IPS DF 4.7 (cell line): Measurements from ENCODE around the gene TRIM36.

Experiments
- DNase-seq: peaks from one replicate; pipeline ENCODE4 v3.0.0-alpha.2; 2013; ENCODE audit warnings: low spot score; ENCODE audit errors: extremely low read depth

The TRIM36 gene, protein sequence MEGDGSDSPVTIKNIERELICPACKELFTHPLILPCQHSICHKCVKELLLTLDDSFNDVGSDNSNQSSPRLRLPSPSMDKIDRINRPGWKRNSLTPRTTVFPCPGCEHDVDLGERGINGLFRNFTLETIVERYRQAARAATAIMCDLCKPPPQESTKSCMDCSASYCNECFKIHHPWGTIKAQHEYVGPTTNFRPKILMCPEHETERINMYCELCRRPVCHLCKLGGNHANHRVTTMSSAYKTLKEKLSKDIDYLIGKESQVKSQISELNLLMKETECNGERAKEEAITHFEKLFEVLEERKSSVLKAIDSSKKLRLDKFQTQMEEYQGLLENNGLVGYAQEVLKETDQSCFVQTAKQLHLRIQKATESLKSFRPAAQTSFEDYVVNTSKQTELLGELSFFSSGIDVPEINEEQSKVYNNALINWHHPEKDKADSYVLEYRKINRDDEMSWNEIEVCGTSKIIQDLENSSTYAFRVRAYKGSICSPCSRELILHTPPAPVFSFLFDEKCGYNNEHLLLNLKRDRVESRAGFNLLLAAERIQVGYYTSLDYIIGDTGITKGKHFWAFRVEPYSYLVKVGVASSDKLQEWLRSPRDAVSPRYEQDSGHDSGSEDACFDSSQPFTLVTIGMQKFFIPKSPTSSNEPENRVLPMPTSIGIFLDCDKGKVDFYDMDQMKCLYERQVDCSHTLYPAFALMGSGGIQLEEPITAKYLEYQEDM

DNA sequence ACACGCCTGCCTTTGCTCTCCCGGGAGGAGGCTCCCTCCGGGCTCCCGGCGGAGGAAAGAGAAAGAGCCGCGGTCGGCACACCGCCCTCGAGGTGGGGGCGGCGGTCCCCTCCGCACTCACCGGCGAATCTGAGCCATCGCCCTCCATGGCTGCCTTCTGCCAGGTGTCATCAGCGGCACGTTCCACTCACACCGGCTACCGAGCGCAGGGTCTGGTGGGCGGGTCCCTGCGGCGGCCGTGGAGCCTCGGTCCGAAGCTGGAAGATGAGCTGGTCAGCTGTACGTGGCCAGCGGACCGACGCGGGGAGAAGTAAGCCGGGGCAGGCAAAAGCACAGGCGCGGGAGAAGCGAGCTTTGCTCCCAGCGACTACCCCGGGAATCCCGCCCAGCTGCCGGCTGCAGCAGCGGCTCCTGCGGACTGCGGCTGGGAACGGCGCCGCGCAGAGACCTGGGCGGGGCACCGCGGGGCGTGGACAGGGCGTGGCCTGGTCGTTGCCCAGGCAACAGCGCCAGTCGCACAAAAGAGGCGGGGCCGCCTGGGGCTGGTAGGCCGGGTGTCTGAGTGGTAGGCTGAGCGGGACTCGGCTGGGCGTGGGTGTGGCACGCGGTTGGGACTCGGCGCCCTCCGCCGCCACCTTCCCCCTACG is at the start of gene TRIM36:
TSS of gene TRIM36 (minus strand) at position 422 of the 647 bp plus-strand sequence. CDS start at position 148, 274 bp downstream.
- DNase-seq, result no peak

DNA sequence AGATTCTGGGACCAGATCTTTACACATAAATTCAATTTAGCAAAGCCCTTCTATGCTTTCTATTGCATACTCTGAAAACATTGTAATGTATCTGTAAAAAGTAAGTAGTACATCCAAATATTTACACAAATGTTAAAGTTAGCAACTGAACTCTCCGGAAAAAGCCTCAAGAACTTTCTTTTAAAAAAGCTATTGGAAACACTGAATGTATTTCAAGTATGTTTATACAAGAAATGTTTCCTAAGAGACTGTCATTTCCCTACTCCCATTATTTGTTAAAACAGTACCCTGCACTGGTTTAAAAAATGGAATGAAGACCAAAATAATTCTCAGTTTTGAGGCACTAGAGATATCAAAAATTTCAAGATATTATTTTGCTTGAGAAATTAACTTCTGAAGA is 44.8 kb upstream of the TRIM36 start:
- no peak for DNase-seq

DNA sequence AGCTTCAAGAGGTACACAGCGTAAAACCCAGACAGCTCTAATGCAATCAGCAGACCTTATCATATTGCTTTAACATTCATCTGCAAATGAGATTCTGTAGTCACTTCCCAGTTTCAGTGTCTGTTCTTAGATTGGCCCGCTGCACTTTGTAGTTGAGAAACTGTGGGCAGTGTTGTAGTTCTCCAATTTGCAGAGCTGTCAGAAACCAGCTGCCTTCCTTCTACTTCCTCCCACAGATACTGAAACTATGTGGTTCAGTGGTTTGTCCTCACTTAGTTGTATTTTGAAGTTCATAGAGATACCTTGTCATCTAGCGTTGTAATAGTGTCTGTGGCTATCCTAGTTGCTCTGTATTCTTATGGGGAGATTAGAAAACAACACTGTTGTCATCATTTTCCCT is 39.6 kb upstream of the TRIM36 start:
- no peak for DNase-seq

DNA sequence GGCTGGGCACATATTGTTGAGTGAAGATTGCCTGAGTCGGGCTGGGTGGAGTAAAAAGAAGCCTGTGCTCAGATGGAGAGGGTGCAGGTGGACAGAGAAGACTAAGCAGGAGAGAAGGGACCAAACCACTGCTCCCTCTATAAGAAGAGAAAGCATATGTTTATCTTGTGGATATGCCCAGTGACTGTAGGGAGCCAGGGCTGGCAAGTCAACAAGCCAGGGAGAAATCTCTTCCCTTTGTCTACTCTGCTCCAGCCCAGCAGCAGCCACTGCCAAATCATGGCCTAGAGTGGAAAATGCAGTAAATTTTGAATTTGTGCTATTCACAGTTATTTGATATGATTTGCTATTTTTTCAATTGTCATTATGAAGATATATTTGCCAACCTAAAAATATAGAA is 33.2 kb upstream of the TRIM36 start:
- no peak for DNase-seq

DNA sequence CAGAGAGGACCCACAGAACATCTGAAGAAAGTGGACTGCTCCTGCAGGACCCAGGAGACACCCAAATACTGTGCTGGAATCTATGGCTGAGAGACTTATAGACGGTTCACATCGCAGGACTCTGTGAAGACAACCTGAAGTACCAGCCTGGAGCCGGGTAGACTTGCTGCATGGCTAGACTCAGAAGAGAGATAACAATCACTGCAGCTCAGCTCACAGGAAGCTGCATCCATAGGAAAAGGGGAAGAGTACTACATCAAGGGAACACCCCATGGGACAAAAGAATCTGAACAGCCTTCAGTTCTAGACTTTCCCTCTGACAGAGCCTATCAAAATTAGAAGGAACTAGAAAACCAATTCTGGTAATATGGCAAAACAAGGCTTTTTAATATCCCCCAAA is 26.5 kb upstream of the TRIM36 start:
- no peak for DNase-seq

DNA sequence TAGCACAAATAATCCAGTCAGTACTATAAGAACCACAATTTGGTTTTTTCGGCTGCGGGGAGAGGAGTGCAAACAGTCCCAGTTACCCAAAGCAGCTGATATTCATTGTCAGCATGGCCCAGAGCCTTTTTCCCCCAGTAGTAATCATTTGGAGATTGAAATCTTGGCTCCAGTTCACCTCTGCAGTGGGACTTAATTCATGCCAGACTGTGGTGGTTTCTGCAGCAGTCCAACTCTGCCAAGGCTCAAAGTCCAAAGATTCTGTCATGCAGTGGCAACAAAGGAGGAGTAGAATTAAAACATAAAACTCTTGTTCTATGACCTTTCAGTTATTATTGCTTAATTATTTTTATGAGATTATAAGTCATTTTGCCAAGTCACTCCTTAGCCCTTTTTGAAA is 25.0 kb upstream of the TRIM36 start:
- no peak for DNase-seq

DNA sequence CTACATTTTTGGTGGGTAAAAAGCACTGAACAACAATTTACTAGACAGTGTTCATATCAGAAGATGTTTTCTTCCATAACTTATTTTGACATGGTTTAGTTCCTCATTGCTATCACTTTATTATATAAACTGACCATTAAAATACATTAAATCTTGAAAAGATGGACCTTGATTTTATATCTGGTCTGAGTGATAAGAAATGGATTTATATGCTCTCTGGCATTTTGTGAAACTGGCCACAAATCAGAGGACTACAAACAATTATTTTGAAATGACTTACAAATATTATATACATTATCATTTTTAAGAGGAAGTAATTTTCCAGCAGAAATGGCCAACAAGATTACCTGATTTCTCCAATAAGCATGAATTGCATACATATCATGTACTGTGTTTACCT is 23.6 kb upstream of the TRIM36 start:
- no peak for DNase-seq

DNA sequence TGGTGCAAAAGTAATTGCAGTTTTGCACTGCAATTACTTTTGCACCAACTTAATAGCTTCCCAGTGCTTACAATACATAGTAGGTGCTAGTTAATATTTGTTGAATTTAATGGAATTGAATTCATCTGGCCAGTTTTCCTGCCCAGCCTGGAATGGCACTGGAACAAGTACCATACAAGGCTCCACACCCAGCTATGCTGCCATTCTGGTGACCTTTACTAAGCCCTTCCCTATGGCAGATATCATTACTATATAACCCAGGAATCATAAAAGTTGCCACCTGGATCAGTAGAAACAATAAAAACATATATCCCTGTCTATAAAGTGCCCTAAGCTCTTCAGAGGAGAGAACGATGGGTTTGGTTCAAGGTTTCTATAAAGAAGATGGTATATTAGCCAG is 22.4 kb upstream of the TRIM36 start:
- DNase-seq, result no peak

DNA sequence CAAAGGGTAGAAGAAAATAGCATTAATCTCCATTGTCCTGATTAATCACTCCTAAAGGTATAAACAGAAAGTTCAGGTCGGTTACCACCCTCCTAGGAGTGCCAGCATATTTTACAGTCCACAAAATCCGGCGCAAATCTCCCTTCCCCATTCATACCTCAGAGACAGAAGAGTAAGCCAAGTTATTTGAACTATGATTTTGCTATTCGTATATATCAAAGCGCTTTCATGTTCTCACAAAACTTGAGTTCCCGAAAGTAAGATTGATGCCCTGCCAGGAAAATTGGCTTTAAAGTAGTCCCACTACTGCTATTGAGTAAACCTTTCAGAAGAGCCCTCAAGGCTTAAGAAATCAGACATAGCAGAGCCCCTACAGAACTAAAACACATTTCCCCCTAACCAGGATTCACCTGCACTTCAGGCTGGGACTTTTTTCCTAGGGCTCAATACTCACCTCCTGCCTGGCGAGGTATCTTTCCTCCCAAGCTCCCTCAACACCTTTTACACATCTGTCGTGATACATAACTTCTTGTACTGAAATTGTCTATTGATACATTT is 21.8 kb upstream of the TRIM36 start:
- no peak for DNase-seq

DNA sequence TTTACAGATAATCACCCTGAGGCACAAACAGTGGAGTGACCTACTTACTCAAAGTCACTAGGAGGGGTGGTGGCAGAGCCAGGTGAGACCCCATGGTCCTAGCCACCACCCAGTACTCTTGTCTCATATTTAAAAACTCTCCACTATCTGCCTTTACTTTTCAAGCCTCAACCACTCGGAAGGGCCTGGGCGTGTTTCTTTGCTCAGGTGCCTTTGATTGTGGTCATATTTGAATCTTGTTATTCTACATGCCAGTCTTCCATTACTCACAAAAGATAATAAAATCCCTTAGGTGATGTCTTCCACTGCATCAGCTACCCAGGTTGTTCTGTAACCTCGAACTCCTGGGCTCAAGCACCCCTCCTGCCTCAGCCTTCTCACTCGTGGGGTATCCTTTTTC is 20.7 kb upstream of the TRIM36 start:
- no peak for DNase-seq

DNA sequence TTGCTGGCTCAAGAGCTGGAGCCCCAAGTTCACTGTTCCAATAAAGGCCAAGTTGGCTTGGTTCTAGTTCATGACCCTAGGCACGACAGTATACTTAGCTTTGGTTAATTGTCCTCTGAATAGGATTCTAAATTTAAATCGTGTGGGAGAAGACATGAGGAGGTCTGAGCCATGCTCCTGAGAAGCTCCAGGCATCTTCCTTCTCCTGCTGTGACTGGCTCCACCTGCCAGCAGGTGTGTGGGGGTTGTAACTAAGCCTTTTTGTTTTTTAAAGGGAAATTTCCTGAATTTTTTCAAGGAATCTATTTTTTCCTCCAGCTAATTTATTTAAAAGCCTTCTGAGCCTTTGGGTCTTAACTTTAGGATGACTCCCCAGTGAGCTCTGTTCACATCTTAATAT is 20.2 kb upstream of the TRIM36 start:
- no peak for DNase-seq

DNA sequence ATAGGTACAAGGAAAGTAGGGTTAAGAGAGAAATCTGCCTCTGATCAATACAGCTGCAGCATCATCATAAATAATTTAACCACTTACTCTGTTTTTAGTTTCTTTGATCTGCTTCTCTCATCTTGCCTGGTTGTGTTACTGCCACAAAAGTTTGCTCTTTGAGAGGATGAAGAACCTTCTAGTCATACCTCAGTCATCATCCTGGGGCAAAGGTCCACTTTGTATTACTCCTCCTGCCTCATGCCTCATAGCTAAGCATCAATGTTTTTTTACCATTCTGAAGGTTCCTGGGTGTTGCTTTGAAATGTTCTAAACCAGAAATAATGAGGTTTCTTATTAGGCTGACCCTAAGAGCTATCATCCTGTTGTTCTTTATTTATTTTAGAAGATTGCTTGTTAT is 17.1 kb upstream of the TRIM36 start:
- DNase-seq, result no peak

DNA sequence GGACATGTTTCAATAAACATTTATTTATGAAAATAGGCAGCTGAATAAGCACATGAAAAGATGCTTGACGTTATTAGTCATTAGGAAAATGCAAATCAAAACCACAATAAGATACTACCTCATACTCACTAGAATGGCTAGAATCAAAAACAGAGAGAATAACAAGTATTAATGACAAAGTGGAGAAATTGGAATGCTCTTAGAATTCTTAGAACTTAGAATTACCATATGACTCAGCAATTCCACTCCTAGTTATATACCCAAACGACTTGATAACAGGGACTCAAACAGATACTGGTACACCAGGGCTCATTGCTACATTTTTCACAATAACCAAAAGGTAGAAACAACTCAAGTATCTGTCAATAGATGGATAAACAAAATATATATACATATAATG is 15.1 kb upstream of the TRIM36 start:
- DNase-seq, result no peak

DNA sequence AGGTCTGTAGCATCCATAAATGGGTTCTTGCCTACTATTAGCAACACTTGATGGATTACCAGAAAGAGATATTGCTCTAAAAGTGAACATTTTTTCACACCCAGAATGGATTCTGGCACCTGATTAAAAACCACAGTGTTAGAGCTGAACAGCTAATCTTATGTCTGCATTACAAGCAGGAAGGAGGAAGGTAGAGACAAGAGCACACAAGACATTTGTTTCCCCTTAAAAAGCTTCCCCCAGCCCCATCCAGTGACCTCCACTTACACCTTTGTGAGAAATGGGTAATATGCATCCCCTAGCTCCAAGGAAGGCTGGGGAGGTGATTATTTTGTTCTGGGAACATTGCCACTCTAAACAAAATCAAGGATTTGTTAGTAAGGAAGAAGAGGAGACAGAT is 12.0 kb upstream of the TRIM36 start:
- DNase-seq, result no peak

DNA sequence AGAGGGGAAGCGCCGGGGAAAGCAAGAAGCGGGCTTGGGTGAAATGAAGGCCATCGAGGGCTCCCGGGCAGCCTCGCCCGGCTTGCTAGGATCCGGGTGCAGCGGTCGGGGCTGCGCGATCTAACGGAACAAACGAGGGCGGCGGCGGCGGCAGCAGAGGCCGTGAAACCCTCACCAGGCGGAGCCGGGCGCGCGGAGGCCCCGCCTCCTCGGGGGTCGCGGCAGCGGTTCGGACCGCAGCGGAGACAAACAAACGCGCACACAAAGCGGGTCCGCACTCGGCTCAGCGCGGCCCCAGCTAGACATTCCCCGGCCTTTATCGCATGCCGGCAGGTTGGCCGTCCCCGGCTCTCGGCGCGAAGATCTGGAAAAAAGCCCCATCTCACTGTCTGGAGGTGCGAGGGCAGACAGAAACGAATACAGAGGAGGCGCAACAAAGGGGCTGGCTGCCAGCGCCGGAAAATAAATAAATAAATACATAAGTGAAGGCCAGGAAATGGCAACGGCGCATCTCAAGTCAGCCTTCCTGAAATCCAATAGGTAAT is 10.5 kb upstream of the TRIM36 start:
- DNase-seq, result no peak

DNA sequence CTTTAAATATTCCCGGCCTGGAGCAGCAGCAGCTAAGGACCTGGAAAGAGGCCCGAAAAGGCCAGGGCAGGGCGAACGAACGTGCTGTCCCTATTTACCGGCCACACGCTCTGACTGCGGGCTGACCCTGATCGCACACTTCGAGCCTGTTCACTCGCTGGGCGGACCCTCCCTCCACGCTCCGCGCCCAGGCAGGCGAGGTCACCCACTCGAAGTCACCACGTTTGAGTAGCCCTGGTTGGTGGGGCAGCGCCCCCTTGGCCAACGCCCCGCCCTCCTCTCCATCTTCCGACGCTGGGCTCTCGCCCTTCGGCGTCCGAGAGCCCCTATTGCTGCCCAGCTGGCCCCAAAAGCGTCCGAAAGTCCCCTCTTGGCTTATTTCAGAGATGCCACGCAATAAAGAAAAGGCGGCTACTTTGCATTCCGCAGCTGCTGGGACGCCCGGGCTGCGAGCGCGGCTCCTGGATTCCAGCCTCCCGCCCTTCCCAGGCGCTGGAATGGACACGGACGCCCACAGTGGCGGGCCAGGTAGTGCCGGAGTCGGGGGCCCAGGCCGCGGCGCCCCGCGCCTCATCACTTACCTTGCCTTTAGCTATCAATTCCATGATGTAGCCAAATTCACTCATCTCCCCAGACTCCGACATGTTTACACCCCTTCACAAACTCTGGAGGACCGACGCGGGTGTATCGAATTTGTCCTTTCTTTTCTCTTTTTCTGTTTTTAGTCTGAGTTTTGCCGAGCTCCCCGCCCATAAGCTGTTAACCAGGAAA is 9.9 kb upstream of the TRIM36 start:
- DNase-seq, result no peak

DNA sequence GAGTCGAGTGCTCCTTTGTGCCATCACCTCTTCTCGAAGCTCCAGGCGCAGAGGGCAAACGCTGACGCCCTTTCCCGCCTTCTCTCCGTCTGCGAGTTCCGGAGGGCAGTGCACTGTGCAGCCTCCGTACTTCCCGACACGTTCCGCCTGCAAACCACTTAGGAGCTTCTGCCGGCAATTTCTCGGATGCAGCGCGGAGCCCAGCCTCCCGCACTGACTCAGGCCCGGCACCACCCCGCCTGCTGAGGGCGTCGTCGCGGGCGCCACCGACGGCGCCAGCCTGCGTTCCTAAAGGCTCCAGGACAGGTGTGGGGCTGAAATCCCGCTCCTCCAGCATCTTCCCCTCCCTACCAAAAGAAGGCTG is 9.3 kb upstream of the TRIM36 start:
- DNase-seq, result no peak

DNA sequence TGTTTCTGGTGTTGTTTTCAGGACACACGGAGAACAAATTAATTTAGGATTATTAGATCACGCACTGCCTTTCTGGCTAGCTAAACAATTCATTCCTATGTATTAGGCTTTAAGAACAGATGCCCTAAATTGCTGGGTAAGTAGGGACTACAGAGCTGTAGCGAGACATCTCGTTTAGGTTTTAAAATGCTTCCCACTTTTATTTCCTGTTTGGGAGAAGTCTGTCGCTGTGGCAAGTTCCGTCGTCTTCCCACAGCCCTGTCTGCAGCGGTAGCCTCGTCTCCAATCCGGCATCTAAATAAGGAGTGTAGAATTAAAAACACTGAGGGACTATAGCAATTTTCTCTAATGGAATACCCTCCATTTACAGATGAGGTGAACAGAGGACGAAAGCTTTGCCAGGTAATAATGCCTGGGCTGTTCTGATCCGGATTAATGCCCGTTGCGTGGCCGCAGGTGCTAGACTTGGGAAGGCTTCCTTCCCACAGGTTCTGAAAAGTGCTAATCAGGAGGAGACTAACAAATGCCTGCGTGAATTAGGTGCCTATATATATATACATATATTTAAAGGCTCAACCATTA is 1.3 kb upstream of the TRIM36 start:
- no peak for DNase-seq

DNA sequence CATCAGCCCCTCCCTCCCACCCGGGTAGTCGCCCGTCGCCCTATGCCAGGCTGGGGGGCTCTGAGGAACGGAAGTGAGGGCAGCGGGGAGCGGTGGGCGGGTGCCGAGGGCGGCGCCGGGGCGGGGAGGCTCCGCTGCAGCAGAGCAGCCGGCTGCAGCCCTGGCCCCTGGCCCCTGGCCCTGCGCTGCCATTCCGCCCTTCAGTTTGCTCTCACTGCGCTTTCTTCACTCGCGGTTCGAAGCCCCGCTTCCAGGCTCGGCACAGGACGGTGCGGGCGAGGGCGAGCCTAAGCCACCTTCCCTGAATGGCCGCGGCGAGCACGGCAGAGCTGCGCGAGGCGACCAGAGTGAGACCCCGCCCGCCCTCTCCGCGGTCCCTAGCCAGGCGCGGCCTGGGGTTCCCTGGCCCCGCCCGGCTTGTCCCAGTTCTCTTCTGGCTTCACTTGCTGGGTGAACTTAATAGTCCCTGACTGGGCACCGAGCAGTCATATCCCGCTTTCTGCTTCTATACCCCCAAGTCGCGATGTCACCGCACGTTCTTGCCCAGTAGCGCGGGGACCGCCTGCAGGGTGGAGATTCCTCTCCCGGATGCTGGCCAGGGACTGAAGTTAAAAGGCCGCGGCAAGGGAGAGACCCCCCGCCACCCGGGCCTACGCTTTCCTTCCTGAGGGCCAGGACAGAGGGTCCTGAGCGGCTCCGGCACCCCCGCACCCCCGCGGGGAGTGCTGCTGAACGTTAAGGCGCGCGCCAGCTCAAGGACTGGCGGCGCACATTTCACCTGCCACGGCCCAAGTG is 623 bp upstream of the TRIM36 start:
- no peak for DNase-seq
